Measurements from ENCODE around the gene MTA1.

GRCh38 chr14:105502446-105503295 lies 83.0 kb downstream of the MTA1 start:
- TF ChIP-seq EZH2phosphoT487 (IDR thresholded peaks at IDR 0.05; ENCODE audit: insufficient read depth, low read depth) (no peak), EZH2 (IDR thresholded peaks at IDR 0.05; ENCODE audit: insufficient read depth, poor library complexity, severe bottlenecking) (no peak)
